Measurements from ENCODE around the gene KLHL24.
"Not testable (repeated sequence)": the region's sequence is repeated elsewhere in the genome, so short reads cannot be mapped to it uniquely, and the experiment has no call there.

Gene KLHL24

GRCh38 chr3:183636221-183637105, 1.0 kb downstream of the KLHL24 start:
- peak; percentile 97 for DNase-seq (ENCODE audit: low spot score)

- no peak for DNase-seq (ENCODE audit: low spot score)
Measured at GRCh38 chr3:183637106-183637486, 1.7 kb downstream of the KLHL24 start.

GRCh38 chr3:183637633-183638032, 2.2 kb downstream of the KLHL24 start:
- not testable (repeated sequence) for DNase-seq (ENCODE audit: low spot score)

GRCh38 chr3:183638101-183638852, 2.9 kb downstream of the KLHL24 start:
- no peak for DNase-seq (ENCODE audit: low spot score)

GRCh38 chr3:183640635-183641034, 5.2 kb downstream of the KLHL24 start:
- DNase-seq (ENCODE audit: low spot score) = not testable (repeated sequence)

GRCh38 chr3:183641882-183642281, 6.5 kb downstream of the KLHL24 start:
- no peak for DNase-seq (ENCODE audit: low spot score)

- no peak for DNase-seq (ENCODE audit: low spot score)
Measured at GRCh38 chr3:183644244-183644643, 8.8 kb downstream of the KLHL24 start.

GRCh38 chr3:183645254-183645653, 9.8 kb downstream of the KLHL24 start:
- no peak for DNase-seq (ENCODE audit: low spot score)

GRCh38 chr3:183650554-183650953, 15.1 kb downstream of the KLHL24 start:
- no peak for DNase-seq (ENCODE audit: low spot score)

GRCh38 chr3:183653209-183654064, 18.0 kb downstream of the KLHL24 start:
- DNase-seq (ENCODE audit: low spot score) = no peak

- no peak for DNase-seq (ENCODE audit: low spot score)
Measured at GRCh38 chr3:183654727-183655126, 19.3 kb downstream of the KLHL24 start.

- DNase-seq (ENCODE audit: low spot score) = no peak
Measured at GRCh38 chr3:183662099-183662498, 26.7 kb downstream of the KLHL24 start.

GRCh38 chr3:183664913-183665381, 29.5 kb downstream of the KLHL24 start:
- peak; percentile 15 for DNase-seq (ENCODE audit: low spot score)

GRCh38 chr3:183680061-183680460, 44.6 kb downstream of the KLHL24 start:
- DNase-seq (ENCODE audit: low spot score) = no peak

- no peak for DNase-seq (ENCODE audit: low spot score)
Measured at GRCh38 chr3:183687705-183688104, 52.3 kb downstream of the KLHL24 start.

GRCh38 chr3:183688874-183689273, 53.5 kb downstream of the KLHL24 start:
- DNase-seq (ENCODE audit: low spot score) = no peak

- DNase-seq (ENCODE audit: low spot score) = not testable (repeated sequence)
Measured at GRCh38 chr3:183689621-183690020, 54.2 kb downstream of the KLHL24 start.

- DNase-seq (ENCODE audit: low spot score) = no peak
Measured at GRCh38 chr3:183690402-183690995, 55.1 kb downstream of the KLHL24 start.

GRCh38 chr3:183692436-183692835, 57.0 kb downstream of the KLHL24 start:
- no peak for DNase-seq (ENCODE audit: low spot score)

- DNase-seq (ENCODE audit: low spot score) = no peak
Measured at GRCh38 chr3:183695569-183696364, 60.3 kb downstream of the KLHL24 start.

GRCh38 chr3:183697123-183697609, 61.7 kb downstream of the KLHL24 start:
- DNase-seq (ENCODE audit: low spot score) = no peak
